NCI-H524 (cell line): ENCODE data around the gene RUFY3.
"Not testable (repeated sequence)": the region's sequence is repeated elsewhere in the genome, so short reads cannot be mapped to it uniquely, and the experiment has no call there.

Source experiments
- DNase-seq, 2 experiments: peaks; one replicate each; lab custom pipeline; 2025; lab: John Stamatoyannopoulos, UW

RUFY3 gene

DNA sequence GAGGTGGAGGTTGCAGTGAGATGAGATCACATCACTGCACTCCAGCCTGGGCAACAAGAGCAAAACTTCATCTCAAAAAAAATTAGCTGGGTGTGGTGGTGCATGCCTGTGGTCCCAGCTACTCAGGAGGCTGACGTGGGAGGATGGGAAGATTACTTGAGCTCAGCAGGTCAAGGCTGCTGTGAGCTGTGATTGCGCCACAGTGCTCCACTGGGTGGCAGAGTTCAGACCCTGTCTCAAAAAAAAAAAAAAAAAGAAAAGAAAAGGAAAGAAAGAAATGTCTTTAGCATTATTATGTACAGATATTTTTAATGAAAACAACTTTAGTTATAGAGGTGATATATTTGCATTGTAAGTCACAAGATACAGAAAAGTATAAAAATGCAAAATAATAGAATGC, 14.2 kb downstream of the RUFY3 start:
- not testable (repeated sequence) for DNase-seq

DNA sequence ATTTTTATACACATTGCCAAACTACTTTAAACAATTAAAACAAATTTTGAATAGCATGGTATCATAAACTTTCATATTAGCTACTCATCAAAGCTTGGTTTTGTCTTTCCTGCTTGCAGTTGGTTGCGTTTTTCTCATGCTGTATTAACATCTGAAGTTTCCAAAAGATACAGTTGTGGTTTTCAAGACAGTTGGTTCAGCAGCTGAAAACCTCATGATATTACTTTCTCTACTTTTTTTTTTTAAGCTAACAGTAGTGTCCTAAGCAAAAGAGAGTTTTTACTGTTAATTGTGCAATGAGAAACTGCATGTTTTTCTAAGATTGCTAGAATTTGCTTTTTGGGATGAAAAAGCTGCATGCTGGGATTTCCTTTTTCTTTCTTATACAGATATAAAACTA, 15.2 kb downstream of the RUFY3 start:
- DNase-seq: no peak

DNA sequence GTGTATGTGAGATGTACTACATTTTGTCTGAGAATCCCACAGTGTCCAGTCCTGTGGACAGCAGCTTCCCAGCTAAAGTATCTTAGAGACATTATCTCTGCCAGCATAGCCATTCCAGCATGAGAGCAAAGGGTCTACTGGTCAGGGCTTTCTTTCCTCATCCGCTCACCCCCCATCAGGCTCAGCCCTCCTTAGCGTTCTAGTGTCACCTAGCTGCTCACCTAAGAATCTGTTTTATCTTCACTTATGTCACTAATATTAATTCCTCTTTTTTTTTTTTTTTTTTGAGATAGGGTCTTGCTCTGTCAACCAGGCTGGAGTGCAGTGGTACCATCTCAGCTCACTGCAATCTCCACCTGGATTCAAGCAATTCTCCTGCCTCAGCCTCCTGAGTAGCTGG, 15.6 kb downstream of the RUFY3 start:
- no peak for DNase-seq

DNA sequence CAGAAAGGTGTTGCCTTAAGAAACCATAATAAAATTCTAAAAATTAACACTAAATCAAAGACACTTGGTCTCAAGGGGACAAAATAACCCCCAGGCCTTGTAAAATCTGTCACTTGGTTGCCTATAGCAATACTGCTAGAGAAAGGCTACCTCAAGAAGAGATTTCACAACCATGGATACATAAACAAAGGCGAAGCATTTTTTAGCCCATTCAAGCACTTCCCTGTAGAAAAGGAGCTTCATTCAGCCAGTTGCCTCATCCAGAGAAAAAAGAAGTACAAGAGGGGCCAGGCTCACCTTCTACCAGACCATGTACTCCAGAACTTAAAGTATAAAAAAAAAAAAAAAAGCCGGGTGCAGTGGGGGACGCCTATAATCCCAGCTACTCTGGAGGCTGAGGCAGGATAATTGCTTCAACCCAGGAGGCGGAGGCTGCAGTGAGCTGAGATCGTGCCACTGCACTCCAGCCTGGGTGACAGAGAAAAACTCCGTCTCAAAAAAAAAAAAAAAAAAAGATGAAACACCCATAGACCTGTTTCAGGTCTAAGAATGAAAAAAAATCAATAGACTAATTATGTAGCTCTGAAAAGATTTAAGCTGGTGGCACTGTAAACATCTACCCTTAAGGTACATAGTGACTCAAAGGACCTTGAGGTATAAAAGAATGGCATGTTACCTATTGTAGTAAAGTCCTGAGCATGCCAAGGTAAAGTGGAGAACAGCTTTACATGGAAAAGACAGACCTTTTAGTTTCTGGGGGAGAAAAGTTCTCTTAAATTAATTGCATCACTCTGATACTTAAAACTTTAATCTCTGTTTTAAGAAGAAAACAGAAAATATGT, 18.0 kb downstream of the RUFY3 start:
- no peak for DNase-seq

DNA sequence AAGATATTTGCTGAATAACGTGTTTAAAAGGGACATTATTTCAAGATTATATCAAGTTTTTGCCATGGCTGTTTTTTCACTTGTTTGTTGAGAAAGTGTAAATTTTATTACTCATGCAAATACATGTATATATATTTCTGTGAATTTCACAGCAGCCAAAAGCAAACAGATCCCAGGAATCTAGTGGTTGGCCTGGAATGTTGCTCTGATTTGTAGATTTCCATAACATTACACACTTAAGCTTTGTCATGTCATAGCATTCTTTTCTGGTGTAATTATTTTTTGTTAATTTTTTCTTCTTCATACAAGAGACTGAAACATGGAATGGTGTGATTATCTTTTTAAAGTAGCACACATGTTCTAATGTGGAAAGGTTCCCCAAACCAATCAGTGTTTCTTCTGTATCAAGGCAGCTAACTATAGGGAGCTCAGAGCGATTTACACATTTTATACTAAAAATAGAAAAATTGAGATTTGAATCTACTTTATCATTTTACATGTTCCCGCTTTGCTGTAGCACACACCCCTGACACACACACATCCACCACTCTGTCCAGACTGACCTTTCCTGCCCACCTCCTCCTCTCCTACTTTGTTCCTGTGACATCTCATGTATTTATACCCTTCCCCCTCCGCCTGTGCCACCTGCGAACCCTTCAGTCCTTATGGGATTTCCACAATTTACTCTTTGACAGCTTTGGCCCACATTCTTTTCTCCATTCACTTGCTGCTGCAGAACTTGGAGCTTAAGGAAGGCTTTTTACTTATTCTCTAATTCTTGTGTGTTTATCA, 20.3 kb downstream of the RUFY3 start:
- no peak for DNase-seq

DNA sequence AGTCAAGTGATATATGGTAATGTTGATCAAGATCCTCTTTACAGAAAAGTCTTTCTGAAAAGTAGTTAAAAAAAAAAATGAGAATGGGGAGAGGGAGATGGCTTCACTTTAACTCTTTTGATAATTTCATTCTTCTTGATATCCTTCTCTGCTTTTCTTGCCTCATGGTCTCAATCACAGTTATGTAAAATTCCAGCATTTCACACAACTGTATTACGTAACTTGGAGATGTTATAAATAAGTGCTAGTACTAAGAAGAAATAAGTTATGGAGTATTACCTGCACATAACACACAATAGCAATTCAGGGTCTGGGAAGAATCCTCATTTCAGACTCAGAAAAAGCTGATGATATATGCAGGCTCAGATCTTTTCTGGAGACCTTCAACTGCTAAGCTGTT, 22.0 kb downstream of the RUFY3 start:
- no peak for DNase-seq

DNA sequence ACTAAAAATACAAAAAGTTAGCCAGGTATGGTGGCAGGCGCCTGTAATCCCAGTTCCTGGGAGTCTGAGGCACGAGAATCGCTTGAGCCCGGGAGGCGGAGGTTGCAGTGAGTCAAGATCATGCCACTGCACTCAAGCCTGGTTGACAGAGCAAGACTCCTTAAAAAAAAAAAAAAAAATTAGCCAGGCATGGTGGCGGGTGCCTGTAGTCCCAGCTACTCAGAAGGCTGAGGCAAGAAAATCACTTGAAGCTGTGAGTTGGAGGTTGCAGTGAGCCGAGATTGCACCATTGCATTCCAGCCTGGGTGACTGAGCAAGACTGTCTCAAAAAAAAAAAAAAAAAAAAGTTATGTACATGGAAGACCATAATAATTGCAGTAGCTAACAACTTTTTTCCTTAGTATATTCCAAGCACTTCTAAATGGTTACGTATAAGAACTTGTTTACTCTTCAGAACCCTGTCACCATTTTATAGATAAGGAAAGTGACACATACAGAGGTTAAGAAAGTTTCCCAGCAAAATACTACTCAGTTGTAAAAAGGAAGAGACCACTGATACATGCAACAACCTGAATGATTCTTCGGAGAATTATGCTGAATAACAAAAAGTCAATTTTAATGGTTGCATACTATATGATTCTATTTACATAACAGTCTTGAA, 24.5 kb downstream of the RUFY3 start:
- DNase-seq: no peak

DNA sequence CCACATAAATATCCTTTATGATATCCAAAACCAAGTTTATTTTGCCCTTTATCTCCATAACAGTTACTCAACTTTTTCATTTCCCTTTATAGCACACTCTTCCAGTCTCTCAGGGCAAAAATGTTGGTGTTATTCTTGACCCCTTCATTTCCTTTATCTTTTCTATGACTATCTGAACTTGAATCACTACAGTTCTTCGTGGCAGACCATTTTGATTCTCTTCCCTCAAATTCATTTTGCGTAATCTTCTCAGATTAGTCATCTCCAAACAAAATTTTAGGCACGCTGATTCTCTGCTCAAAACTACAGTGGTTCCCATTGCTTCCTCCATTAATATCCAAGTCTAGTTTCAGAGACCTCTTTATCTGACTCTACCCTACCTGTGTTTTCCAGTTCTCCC, 26.1 kb downstream of the RUFY3 start:
- DNase-seq: no peak

DNA sequence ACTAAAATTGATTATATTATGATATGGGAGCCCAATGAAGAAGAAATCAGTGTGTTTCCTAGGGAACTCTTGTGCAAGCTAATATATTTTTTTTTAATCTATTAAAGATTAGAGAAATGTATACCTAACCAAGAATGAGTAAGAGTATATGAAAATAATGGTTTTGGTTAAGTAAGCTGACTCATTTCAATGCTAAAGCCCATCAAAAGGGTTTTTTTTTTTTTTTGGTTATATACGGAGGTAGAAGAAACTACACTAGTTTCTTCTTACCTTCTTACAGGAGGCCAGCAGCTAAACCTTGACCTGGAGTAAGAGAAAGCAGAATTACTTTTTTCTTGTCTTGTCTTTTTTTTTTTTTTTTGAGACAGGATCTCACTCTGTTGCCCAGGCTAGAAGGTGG, 27.5 kb downstream of the RUFY3 start:
- DNase-seq: no peak

DNA sequence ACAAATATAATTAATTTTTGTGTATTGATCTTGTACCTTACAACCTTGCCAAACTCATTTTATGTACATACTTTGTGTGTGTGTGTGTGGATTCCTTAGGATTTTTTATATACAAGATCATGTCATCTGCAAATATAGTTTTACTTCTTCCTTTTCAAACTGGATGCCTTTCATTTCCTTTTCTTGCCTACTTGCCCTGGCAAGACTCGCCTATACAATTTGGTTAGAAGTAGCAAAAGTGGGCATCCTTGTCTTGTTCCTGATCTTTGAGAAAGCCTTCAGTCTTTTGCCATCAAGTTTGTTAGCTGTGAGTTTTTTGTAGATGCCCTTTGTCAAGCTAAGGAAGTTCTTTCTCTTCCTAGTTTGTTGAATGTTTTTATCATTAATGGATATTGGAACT, 30.5 kb downstream of the RUFY3 start:
- DNase-seq: no peak

DNA sequence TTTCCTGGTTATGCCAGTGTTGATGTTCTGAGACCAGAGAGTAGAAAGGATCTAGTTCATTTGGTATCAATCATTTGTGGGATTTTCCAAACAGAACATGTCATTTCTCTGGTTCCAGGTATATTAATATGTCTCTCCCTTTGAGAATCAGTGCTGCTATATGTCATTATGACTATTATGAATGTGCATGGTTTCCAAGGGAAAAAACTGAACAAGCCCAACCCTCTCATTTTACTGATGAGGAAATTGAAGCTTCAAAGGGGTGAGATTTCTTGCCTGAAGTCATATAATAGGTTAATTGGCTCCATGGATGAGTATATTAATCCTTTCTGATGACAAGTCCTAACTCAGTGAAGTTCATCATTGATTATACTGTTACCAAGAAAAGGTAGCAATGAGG, 31.9 kb downstream of the RUFY3 start:
- no peak for DNase-seq

DNA sequence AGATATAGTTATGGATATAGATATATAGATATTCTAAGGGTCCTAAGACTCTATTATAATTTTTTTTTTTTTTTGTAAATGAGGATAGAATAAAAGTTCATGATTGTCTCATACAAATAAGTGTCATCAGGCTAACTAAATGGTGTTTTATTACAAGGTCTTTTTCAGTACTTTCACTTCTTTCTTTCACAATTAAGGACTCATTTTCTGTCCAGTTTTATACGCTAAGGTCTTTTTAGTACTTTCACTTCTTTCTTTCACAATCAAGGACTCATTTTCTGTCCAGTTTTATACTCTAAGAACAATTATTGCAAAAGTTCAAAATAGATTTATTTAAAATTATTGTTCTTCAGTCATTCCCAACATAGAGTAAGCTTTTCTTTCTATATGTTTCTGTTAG, 32.7 kb downstream of the RUFY3 start:
- DNase-seq: no peak

DNA sequence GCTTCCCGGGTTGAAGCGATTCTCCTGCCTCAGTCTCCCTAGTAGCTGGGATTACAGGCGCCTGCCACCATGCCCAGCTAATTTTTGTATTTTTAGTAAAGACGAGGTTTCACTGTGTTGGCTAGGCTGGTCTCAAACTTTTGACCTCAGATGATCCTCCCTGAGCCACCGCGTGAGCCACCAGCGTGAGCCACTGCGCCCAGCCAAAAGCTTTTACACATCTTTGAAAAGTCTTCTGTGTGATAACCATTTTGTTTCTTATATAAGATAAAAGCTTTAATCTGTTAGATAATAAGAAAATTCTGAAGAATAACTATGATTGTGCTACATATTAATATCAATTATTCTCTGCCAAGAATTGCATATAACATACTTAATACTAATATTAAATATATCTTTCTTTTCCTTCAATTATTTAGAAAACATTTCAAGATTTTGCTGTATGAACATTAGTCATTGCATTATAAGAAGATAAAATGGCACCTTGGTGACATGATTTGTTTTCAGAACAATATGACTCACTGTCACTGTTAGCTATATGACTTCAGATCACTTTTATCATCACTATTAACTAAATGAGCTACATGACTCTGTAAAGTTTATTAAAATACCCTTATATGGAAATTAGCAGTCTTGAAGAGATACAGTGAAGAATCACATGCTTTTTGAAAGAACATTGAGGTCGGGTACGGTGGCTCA, 33.4 kb downstream of the RUFY3 start:
- DNase-seq: no peak

DNA sequence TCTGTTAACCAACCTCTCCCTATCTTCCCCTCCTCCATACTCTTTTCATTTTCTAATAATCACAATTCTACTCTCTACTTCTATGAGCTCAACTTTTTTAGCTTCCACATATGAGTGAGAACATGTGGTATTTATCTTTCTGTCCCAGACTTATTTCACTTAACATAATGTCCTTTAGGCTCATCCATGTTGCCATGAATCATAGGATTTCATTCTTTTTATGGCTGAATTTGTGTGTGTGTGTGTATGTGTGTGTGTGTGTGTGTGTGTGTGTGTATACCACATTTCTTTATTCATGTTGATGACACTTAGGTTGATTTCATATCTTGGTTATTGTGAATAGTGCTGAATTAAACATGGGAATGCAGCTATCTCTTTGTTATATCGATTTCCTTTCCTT, 37.4 kb downstream of the RUFY3 start:
- no peak for DNase-seq

DNA sequence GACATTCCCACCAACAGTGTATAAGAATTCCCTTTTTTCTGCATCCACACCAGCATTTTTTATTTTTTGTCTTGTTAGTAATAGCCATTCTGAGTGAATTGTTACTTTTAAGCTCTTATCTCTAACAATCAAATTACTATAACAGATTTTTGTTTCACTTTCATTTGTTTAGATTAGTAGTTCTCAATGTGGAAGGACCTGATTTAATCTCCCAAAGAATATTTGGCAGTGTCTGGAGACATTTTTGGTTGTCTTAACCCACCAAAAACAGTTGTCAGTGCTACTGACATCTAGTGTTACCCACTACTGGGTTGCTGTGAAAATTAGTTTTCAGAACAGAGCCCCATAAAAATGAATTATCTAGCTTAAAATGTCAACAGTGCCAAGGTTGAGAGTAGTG, 37.9 kb downstream of the RUFY3 start:
- DNase-seq: no peak

DNA sequence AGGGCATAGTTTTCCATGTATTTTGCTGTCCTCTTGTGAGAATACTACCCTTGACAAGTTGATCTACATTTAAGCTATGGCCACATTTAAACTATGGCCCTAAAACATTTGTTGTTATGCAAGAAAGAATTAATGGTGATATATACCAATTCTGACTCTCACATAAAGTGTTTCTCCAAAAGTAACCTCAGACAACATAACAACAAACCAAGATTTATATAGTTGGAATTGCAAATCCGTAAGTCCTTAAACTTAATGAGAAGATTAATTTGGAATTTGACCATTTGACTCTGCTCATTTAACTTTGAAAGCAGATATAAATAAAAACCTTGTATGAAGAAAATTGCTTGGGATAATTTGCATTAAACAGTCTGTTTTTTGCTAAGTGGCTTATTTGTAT, 38.9 kb downstream of the RUFY3 start:
- DNase-seq: no peak

DNA sequence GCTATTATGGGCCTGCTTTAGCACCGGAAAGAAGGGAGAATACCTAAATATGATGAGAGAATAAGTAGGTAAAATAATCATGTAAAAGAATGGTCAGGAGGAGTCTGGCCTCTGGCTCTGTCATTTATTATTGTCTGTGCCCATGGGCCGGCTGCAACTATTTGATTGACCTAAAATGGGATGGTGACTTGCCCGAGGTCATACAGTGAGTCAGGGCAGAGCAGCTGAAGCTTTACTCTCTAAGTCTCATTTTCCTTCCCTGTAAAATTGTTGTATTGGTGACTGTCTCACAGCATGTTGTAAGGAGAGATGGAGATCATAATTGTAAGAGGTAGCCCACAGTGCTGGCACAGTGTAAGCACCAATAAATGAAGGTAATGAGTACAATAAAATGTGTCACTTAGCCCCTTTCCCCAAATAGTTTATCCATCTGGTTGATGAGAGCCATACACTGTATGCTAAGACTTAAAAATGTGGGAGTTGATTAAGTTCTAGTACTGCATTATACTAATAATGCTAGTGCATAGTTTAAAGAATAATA, 39.6 kb downstream of the RUFY3 start:
- no peak for DNase-seq

DNA sequence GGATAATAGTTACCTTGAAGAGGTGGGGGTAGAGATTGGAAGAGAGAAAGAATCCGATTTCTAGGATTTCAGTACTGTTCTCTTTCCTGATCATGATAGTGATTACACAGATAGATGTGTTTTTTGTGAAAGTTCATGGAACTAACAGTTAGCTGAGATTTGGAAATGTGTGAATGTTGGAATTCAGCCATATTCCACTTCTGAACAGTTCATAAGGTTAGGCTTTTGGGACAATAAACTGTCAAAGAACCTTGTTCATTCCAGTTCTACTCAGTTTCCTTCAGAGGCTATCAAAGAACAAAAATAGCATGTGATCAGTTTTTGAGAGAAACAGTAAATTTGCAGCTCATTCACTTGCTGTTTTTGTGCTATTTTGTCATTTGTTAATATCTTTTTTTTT, 43.6 kb downstream of the RUFY3 start:
- DNase-seq: no peak

DNA sequence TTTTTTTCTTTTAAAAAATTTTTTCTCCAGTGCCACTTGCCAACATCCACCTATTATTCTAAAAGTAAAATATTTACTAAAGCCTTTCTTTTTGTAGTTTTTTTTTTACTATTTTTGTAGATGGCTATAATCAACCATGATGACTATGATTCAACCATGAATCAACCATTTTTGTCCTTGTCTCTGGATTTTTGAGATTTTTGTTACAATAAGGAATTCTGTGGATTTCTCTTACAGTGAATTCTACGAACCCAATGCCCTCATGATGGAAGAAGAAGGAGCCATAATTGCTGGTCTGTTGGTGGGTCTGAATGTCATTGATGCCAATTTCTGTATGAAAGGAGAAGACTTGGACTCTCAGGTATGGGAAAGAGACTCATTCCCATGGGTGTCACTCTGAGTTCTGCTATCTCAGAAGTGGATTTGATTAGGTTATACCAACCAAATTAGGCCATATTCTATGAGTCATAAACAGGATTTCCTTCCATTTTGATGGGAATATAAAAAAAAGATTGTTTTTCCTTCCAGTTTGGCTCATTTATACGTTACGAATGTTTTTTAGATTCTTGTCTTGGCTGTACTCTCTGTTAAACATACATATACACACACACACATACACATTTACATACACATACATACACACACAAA, 46.7 kb downstream of the RUFY3 start:
- DNase-seq: no peak

DNA sequence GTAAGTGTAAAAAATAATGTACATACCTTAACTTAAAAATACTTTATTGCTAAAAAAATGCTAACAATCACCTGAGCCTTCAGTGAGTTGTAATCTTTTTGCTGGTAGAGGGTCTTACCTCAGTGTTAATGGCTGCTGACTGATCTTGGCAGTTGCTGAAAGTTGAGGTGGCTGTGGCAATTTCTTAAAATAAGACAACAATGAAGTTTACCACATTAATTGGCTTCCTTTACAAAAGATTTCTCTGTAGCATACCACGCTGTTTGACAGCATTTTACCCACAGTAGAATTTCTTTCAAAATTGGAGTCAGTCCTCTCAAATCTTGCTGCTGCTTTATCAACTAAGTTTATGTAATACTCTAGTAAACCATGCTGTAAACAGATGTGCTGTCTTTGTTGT, 47.6 kb downstream of the RUFY3 start:
- DNase-seq: not testable (repeated sequence)

DNA sequence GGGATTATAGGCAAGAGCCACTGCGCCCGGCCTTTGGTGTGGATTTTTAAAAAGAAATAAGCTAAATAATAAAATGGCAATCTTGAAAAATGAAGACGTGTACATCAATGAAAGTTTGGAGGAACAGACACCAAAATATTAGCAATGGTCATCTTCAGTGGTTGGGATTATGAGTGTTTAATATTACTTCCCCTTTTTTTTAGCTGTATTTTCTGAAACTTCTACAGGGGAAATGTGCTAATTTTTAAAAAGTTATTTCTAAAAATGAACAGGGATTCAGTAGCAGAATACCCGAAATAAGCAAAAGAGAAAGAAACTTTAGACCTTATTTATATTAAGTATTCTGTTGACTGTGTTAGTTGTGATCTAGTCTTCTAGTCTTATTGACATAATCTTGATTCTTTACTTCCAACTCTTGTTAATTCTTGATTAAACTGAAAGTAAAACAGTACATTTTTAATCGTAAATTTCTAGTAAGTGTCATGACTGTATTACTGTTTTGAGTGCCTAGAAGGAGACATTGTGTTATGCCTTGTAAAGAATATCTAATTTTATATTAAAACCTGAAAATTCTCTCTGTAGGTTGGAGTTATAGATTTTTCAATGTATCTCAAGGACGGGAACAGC, 51.3 kb downstream of the RUFY3 start:
- DNase-seq: no peak
